ENCODE data around the gene LCP1.
"Not testable (repeated sequence)": the region's sequence is repeated elsewhere in the genome, so short reads cannot be mapped to it uniquely, and the experiment has no call there.

The LCP1 gene

DNA sequence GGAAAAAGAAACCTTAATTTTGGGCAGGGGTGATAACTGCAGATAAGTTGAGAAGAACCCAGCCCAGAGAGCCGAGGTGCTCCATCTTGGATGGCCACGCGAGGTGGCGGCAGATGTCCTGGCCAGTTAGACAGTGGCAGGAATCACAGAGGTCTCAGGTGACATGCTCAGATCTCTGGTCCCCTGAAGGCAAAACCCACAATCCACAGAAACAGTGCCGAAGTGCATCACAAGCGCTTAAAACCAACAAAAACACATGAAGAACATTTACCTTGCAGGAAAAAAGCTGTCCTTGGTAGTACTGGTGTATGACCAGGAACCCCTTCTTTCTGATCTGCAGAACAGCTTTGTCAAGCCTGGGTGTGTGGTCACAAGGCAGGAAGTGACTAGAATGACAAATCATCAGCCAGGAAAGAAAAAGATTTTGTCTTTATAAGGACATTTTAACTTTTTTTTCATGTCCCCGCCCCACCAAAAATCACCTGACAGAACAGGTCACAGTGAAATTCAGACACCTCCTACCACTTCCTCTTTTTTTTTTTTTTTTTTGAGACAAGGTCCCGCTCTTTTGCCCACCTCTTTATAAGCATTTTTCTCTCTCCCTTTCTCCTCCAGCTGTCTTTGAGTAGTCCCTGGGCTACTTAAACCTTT, at the start of gene LCP1:
TSS of gene LCP1 (minus strand) at position 338 of the 651 bp plus-strand sequence. CDS start 22,515 bp downstream, outside the sequence.
- DNase-seq: peak; percentile 94

DNA sequence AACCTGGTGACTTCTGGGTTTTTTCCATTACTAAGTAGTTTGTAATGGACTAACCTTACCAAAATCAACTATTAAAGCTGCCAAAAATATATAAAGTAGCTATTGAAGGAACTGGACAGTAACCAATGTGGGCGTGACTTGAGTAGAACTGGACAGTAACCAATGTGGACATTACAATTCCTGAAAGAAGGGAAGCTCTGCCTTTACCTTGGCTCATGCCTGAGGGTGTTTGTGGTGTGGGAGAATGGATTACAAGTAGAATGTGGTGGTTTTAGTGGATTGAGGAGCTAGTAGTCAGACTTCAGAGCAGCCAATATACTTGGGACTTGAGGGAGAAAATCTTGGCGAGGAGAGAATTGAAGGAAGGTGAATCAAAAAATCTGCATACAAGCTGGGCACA, 47.3 kb upstream of the LCP1 start:
- DNase-seq: no peak

DNA sequence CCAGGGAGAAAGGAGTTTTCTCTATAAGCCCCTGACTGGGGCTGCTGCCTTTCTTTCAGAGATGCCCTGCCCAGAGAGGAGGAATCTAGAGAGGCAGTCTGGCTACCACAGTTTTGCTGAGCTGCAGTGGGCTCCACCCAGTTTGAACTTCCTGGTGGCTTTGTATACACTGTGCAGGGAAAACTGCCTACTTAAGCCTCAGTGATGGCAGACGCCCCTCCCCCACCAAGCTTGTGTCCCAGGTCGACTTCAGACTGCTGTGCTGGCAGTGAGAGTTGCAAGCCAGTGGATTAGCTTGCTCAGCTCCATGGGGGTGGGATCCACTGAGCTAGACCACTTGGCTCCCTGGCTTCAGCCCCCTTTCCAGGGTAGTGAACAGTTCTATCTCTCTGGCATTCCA, 38.3 kb upstream of the LCP1 start:
- not testable (repeated sequence) for DNase-seq

- not testable (repeated sequence) for DNase-seq
These were observed 32.8 kb upstream of the LCP1 start for GRCh38 chr13:46214741-46215140.

GRCh38 chr13:46213242-46213641, 31.3 kb upstream of the LCP1 start:
- DNase-seq: no peak

DNA sequence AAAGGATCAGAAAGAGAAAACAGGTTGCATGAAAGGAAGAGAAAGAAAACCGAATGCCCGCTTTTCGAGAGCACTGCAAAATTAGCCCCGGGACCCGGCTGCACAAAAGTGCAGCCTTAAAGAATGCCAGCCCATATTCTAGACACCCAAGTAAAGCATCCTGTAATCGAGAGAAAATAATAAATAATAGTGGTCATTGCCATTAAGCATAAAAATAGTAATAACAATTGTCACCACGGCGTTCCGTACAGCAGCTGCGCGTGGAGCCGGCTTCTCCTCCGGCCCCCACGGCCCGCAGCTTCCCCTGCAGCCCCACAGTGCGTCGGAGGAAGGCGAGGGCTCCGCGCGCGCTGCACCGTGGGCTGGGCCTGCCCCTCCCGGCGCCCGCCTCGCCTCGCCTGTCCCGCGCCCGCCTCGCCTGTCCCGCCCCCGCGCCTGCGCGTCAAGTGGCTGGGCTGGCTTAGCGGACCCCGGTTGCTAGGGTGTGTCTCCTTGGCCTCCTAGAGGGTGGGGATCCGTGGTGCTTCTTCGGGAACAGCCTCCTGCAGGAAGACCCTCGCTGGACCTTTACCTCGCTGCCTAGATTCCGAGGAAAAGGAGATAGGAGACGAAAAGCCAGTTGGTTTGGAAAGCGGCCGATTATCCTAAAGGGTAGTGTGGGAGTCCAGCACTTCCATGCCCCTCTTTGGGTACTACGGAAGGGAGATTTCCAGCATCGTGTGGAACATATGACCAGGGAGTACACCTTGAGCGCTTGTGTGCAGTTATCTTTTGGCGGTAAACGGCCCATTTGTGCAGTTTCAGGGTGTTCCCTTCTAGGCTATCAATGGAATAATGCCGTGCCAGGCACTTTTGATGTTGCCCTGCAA, 29.7 kb upstream of the LCP1 start, which contains the start of gene LRRC63:
TSS of gene LRRC63 (plus strand) at position 446 of the 869 bp plus-strand sequence. CDS start 1,107 bp downstream, outside the sequence.
- peak; percentile 87 for DNase-seq

- peak; percentile 63 for DNase-seq
These were observed 29.1 kb upstream of the LCP1 start for GRCh38 chr13:46211116-46211482.

DNA sequence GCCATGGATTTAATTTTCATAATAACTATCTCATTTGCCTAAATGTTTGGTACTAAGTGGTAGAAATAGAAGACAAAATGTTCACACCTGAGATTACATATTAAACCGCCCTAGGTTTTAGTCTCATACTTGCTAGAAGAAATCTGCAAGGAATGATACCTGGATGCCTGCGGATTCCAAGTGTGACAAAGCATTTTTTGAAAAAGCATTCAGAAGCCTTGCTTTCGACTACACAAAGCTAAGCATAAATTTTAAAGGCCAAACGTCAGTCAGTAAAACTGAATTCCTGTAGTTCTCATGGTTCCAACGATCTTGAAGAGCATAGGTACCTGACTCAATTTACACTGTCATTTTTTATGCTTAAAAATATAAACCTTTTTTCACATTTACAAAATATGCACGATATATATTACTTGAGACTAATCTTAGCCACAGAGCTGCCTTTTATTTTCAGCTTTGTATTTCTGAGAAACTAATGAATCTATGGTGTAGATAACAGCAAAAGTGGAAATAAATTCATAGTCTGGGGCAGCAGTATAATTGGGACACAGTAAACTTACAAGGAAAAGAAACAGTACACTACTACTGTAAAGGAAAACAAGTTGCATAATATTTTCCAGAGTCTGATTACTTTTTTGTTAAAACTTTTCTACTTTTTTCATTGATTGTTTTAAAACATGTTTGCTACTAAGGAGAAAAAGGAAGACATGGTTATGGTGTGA, 28.5 kb upstream of the LCP1 start:
- no peak for DNase-seq

- no peak for DNase-seq
These were observed 25.9 kb upstream of the LCP1 start for GRCh38 chr13:46207828-46208227.

DNA sequence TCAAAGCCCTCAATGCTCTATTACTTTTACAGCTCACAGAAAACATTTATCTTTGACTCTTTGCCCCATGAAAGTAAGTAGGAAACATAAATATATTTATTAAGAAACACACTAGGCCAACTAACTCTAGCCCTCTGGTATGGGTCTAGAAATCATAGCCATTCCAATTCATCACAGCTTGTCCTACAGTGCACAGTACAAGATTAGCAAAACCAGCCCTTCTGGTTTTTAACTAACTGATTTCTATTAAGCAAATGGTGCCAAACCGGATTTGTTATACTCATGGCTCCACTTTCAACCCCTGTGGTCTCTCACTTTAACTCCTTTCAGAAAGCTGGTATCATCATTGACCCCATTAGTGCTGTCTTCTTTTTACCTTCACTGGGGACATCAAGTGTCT, 24.2 kb upstream of the LCP1 start:
- DNase-seq: no peak

DNA sequence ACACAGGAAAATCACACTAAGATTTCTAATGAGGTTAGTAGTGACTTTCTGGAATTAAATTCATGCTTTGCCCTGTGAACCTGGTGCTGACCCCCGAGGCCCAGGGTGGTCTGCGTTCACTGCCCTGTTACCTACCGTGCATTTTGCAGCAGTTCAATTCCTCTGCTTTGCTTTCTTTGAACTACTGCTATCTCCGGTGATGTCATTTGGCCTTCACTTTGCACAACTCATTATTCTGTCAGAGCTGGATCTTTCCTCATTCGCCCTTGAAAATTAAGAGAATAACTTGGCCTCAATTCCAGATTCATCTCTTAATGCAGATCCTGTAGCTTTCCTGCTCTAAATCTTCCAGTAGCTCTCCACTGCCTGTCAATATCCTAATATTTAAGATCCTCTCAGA, 21.0 kb upstream of the LCP1 start:
- DNase-seq: no peak

GRCh38 chr13:46202188-46202795, 20.3 kb upstream of the LCP1 start:
- peak; percentile 49 for DNase-seq

GRCh38 chr13:46198696-46199193, 16.8 kb upstream of the LCP1 start:
- DNase-seq: no peak

DNA sequence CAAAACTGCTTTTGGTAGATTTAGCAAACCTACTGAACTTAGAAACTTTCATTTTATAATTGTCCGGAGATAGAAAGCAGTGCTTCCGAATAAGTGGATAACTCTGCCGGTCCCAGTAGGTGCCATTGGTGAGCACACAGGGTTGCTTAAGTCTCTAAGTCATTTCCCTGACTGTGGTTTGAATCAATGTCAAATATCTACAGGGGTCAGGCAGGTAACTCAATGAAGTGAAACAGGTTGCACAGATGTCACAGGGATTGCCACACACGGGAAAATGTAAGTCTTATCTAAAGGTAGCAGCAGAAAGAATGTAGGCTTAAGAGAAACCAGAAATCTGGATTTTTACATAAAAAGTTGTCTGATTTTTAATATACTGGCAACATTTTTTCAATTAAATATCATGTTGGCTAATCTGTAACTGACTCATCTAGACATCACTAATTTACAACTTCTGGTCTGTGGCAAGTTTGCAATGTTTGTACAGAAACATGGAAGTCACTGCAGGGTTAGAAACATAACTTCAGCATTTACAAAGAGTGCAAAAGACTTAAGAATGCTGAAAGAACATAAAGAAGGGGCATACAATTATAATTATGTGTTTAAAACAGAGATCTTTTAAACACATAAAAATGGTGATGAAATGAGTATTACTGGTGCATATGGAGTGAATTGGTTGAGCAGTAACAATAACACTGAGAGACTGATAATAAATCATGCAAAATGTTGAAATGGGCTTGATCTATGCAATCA, 15.5 kb upstream of the LCP1 start:
- no peak for DNase-seq

- no peak for DNase-seq
These were observed 13.0 kb upstream of the LCP1 start for GRCh38 chr13:46195016-46195415.

DNA sequence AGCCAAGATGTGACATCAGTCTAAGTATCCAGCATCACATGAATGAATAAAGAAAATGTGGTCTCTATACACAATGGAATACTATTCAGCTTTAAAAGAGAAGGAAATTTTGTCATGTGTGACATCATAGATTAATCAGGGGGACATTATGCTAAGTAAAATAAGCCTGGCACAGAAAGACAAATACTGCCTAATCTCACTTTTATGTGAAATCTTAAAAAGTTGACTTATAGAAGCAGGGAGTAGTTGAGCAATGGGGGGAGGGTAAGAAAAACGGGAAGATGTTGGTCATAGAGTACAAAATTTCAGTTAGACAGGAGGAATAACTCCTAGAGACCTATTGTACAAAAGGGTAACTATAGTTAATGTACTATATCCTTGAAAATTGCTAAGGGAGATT, 10.4 kb upstream of the LCP1 start:
- no peak for DNase-seq

GRCh38 chr13:46185634-46186033, 3.7 kb upstream of the LCP1 start:
- DNase-seq: no peak

DNA sequence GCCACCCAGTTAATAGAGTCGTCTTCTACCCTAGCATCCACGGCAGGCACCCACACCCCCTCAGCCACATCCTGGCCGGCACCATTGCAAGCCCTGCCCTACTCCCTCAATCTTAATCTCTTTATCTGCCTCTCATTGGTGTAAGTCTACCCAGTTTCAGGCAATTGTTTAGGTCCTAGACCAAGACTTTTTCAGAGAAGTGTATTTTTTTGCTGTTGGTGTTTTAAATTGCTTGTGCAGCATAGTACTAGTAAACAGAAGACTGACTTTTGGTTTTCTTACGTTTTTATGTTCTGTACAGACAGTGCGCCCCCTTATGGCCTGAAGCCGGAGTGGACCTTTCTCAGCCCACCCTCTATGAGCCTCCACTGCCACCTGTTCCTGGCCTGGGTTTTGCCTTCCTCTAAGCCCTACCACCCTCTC, 2.3 kb upstream of the LCP1 start:
- DNase-seq: peak; percentile 82

DNA sequence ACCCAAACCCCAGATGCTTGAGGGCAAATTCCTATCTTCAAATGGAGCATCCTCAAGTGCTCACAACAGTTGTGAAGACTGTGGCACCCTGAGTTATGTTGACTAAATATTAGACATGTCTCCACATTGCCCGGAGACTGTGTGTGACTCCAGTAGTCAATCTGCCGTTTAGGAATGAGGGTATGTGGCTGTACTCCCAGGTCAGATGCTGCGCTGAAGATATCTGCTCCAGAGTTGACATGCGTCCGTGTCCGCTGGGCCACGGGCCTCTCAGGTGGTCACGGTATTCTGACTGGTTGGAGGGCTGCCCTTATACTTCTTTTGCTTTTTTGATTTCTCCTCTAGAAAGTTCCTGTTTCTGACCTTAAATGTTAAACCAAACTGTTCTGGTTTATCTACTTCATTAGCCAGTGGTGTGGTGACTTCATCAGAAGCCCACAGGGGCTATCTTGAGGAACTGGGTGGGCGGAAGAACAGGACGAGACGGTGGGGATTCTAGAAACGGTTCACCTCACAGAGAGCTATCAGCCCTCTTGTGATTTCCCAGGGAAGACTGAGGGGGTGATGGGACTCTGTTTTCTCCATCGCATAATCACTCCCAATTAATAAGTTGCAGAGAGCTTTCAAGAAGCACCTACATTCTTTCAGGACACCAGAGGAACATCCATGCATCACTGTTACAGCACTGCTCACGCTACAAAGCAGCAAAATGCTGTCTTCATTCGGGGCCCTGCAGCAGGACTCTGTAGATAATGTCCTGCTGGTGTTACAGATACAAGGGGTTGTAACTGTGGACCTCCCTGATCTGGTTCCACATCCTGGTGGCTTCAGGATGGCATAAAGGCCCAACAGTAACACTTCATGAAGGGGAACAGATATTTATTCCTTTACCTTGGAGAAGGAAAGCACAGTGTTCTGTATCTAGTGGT, 1.3 kb upstream of the LCP1 start:
- DNase-seq: no peak

DNA sequence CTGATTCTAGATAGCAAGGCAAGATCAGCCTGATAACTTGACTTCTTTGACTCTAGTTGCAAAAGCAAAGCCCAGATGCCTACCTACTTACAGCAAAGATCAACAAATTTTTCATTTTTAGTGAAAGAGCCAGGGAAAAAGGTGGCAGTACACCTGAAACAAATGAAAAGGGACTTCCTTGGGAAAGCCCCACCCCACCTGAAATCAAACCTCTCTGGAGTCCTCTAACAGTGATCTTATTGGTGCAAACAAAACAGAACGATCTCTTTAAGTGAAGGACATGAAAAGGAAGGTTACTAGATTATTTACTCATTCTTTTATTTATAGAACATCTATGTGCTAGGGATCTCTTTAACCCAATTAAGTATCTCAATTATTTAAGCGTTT, 507 bp upstream of the LCP1 start:
- no peak for DNase-seq

DNA sequence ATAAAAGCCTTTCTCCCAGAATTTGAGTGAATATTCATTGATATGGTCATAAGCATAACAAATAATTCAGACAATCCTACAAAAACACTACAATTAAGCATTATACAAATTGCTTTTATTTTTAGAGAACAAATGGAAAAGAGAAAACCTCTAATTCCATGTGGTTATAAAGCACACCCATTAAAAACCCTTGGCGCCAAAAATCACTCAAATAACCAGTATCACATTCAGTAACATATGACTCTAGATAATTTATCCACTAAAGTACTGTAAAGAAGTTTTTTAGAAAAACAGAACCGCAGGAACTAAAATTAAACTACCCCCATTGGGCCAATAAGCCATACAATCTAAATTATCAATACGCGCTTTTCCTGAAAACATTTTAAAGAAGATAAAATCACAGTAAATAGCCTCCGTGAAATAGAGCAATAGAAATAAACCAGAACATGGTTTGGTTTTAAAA, 569 bp downstream of the LCP1 start:
- DNase-seq: no peak
